Ovary (tissue), 3 donors: ENCODE results near the gene DACT2.

Source experiments
- CTCF ChIP-seq, 3 donors: fragments of 450-650 bp in 2 of 3; fragments of 200-600 bp in 1 of 3; IDR thresholded peaks; one replicate each; pipeline versions ENCODE4 v1.5.1 to v1.8.0; 2016 to 2022; ENCODE audit warnings: antibody characterized with exemption in 3 of 3, mild to moderate bottlenecking in 1 of 3
- EP300 ChIP-seq: sonication (generic); formaldehyde crosslinking; IDR thresholded peaks from one replicate; pipeline ENCODE4 v1.6.1; 2017; ENCODE audit warnings: antibody characterized with exemption
- donor health status: DM: no; HTN: no; CAD: no.

DNA sequence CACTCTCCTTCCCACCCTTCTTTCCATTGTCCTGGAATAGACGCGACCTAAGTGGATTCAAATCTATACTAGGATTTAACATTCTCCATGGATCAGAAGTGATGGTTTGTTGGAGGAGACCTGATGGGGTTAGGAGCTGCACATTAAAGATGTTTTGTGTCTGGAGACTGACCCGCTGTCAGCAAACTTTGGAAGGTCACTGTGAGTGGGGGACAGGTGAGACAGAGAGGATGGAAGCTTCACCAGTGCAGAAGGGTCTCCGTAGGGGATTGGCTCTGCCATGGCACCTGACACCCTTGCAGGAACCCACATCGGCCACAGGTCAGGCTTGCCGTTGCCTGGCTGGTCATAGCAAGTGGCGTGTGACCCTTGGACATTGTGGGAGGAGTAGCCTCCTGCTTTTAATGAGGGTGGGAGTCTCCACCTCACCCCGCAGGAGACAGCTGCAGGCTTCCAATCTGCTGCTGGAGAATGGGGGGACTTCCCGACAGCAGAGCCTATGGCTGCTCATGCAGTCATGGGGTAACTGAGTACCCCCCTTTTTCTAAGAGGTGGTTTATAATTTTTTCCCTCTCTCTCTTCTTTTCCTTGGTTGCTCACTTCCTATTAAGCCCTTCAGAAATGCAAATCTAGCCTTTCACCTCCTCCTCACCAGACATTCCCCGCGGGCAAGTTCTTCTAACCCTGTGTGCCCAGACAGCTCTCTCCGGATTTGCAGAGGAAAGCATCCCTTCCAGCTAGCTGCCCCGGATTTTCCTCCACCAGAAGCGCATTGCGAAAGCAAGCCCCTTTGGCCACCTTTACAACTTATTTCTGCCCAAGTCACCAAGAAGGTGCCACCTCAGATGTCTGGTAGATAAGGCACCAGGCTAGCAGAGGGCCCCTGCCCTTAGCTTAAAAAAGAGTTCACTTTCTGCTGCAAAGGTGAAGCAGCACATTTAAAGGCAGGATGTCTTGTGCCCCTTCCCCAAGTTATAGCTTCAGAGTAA is 53.5 kb downstream of the DACT2 start:
- TF ChIP-seq CTCF (IDR thresholded peaks at IDR 0.05) (no peak), EP300 (no peak)
